ENCODE data around the gene GGT6.

The GGT6 gene

GRCh38 chr17:4522661-4523060 is 37.7 kb downstream of the GGT6 start:
- no peak for DNase-seq (ENCODE audit: low spot score)

GRCh38 chr17:4520894-4521600 is 39.3 kb downstream of the GGT6 start:
- DNase-seq (ENCODE audit: low spot score) = no peak

GRCh38 chr17:4520060-4520893 is 40.1 kb downstream of the GGT6 start:
- no peak for DNase-seq (ENCODE audit: low spot score)

- DNase-seq (ENCODE audit: low spot score) = no peak
These were observed 41.0 kb downstream of the GGT6 start for GRCh38 chr17:4519361-4519788.

GRCh38 chr17:4518901-4519300 is 41.5 kb downstream of the GGT6 start:
- DNase-seq (ENCODE audit: low spot score) = no peak

- no peak for DNase-seq (ENCODE audit: low spot score)
These were observed 43.6 kb downstream of the GGT6 start for GRCh38 chr17:4516735-4517134.

- no peak for DNase-seq (ENCODE audit: low spot score)
These were observed 44.9 kb downstream of the GGT6 start for GRCh38 chr17:4515501-4515900.

GRCh38 chr17:4514779-4515178 is 45.6 kb downstream of the GGT6 start:
- DNase-seq (ENCODE audit: low spot score) = no peak

GRCh38 chr17:4514206-4514605 is 46.2 kb downstream of the GGT6 start:
- DNase-seq (ENCODE audit: low spot score) = no peak

- DNase-seq (ENCODE audit: low spot score) = no peak
These were observed 47.0 kb downstream of the GGT6 start for GRCh38 chr17:4513113-4514032.

- no peak for DNase-seq (ENCODE audit: low spot score)
These were observed 47.9 kb downstream of the GGT6 start for GRCh38 chr17:4512156-4513112.

GRCh38 chr17:4511199-4511932 is 49.0 kb downstream of the GGT6 start:
- DNase-seq (ENCODE audit: low spot score) = no peak

- DNase-seq (ENCODE audit: low spot score) = no peak
These were observed 49.8 kb downstream of the GGT6 start for GRCh38 chr17:4510618-4510941.

GRCh38 chr17:4509923-4510617 is 50.3 kb downstream of the GGT6 start:
- DNase-seq (ENCODE audit: low spot score) = no peak

- DNase-seq (ENCODE audit: low spot score) = no peak
These were observed 51.0 kb downstream of the GGT6 start for GRCh38 chr17:4509401-4509800.

GRCh38 chr17:4508207-4508606 is 52.2 kb downstream of the GGT6 start:
- DNase-seq (ENCODE audit: low spot score) = no peak

- no peak for DNase-seq (ENCODE audit: low spot score)
These were observed 52.8 kb downstream of the GGT6 start for GRCh38 chr17:4507361-4508111.
